PC-3 (cell line): Measurements from ENCODE around the gene KRT86.

Experiments used
- CTCF ChIP-seq: fragments of 300-600 bp; sonication (generic); conservative IDR thresholded peaks from 2 replicates; pipeline ENCODE4 v1.5.1; 2017; ENCODE audit warnings: antibody characterized with exemption, low read depth, mild to moderate bottlenecking, low read length
- EZH2phosphoT487 ChIP-seq: fragments of 300-600 bp; sonication (generic); IDR thresholded peaks from 2 replicates; pipeline ENCODE4 v1.6.1; 2018; ENCODE audit warnings: mild to moderate bottlenecking, antibody characterized with exemption, low read length, borderline replicate concordance

GRCh38 chr12:52316701-52317100 lies 42.3 kb downstream of the KRT86 start:
- TF ChIP-seq EZH2phosphoT487 (no peak), CTCF (no peak)
